ENCODE results near the gene SH3BP4.

The SH3BP4 gene

DNA sequence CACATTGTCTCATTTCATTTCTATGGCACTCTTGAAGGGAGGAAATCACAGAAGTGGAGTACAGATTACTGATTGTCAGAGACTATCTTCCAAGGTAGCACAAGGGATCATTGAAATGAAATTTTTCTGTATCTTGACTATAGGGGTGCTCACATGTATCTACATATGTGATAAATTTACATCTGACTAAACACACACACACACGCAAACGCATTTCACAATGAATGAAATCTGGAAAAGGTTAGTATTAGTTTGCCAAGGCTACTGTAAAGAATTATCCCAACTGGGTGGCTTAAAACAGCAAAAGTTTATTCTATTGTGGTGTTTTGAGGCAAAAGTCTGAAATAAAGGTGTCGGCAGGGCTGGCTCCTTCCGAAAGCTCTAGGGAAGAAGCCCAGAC lies 144.6 kb downstream of the SH3BP4 start:
- TF ChIP-seq POLR2AphosphoS5 (IDR thresholded peaks at IDR 0.05; ENCODE audit: low read depth, low read length): no peak
- TF ChIP-seq, protein P1, sequence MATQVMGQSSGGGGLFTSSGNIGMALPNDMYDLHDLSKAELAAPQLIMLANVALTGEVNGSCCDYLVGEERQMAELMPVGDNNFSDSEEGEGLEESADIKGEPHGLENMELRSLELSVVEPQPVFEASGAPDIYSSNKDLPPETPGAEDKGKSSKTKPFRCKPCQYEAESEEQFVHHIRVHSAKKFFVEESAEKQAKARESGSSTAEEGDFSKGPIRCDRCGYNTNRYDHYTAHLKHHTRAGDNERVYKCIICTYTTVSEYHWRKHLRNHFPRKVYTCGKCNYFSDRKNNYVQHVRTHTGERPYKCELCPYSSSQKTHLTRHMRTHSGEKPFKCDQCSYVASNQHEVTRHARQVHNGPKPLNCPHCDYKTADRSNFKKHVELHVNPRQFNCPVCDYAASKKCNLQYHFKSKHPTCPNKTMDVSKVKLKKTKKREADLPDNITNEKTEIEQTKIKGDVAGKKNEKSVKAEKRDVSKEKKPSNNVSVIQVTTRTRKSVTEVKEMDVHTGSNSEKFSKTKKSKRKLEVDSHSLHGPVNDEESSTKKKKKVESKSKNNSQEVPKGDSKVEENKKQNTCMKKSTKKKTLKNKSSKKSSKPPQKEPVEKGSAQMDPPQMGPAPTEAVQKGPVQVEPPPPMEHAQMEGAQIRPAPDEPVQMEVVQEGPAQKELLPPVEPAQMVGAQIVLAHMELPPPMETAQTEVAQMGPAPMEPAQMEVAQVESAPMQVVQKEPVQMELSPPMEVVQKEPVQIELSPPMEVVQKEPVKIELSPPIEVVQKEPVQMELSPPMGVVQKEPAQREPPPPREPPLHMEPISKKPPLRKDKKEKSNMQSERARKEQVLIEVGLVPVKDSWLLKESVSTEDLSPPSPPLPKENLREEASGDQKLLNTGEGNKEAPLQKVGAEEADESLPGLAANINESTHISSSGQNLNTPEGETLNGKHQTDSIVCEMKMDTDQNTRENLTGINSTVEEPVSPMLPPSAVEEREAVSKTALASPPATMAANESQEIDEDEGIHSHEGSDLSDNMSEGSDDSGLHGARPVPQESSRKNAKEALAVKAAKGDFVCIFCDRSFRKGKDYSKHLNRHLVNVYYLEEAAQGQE (IDR thresholded peaks at IDR 0.05; ENCODE audit: insufficient read depth in 1 of 2, low read depth in 2 of 2, low read length in 2 of 2): no peak
- no peak for TF ChIP-seq TAF1 (IDR thresholded peaks at IDR 0.05; ENCODE audit: borderline replicate concordance, insufficient read depth, low read length)
- TF ChIP-seq SIN3A (IDR thresholded peaks at IDR 0.05; ENCODE audit: borderline replicate concordance, insufficient read depth, low read length): no peak
- no peak for TF ChIP-seq FOXP2 (optimal IDR thresholded peaks at IDR 0.05; ENCODE audit: borderline replicate concordance, extremely low read depth, extremely low read length, insufficient read depth)

GRCh38 chr2:235097196-235097595 lies 145.4 kb downstream of the SH3BP4 start:
- no peak for TF ChIP-seq SIN3A (IDR thresholded peaks at IDR 0.05; ENCODE audit: borderline replicate concordance, insufficient read depth, low read length)
- TF ChIP-seq POLR2AphosphoS5 (IDR thresholded peaks at IDR 0.05; ENCODE audit: low read depth, low read length): no peak
- TF ChIP-seq, protein P1 (IDR thresholded peaks at IDR 0.05; ENCODE audit: insufficient read depth in 1 of 2, low read depth in 2 of 2, low read length in 2 of 2): no peak
- no peak for TF ChIP-seq FOXP2 (optimal IDR thresholded peaks at IDR 0.05; ENCODE audit: borderline replicate concordance, extremely low read depth, extremely low read length, insufficient read depth)
- no peak for TF ChIP-seq TAF1 (IDR thresholded peaks at IDR 0.05; ENCODE audit: borderline replicate concordance, insufficient read depth, low read length)

DNA sequence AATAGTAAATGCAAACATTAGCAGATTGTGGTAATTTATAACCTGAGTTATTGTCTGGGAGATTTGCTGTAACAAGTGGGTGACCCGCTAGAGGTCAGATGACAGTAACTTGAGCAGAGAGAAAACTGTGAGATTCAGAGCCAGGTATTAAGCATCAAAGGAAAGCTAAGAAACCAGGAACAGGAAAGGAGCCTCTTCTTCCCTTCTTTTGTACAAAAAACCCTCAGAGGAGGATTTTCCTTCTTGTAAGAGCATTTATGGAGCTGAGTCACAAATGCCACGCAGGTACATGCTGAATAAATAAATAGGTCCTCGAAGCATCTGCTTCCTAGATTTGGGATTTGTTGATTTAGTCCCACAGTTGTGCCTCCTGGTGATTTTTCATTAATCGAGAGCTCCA lies 146.5 kb downstream of the SH3BP4 start:
- TF ChIP-seq POLR2AphosphoS5 (IDR thresholded peaks at IDR 0.05; ENCODE audit: low read depth, low read length): no peak
- TF ChIP-seq TAF1 (IDR thresholded peaks at IDR 0.05; ENCODE audit: borderline replicate concordance, insufficient read depth, low read length): no peak
- TF ChIP-seq FOXP2 (optimal IDR thresholded peaks at IDR 0.05; ENCODE audit: borderline replicate concordance, extremely low read depth, extremely low read length, insufficient read depth): no peak
- TF ChIP-seq, protein P1 (IDR thresholded peaks at IDR 0.05; ENCODE audit: insufficient read depth in 1 of 2, low read depth in 2 of 2, low read length in 2 of 2): no peak
- TF ChIP-seq SIN3A (IDR thresholded peaks at IDR 0.05; ENCODE audit: borderline replicate concordance, insufficient read depth, low read length): no peak

GRCh38 chr2:235098736-235099494 lies 147.1 kb downstream of the SH3BP4 start:
- TF ChIP-seq TAF1 (IDR thresholded peaks at IDR 0.05; ENCODE audit: borderline replicate concordance, insufficient read depth, low read length): no peak
- no peak for TF ChIP-seq FOXP2 (optimal IDR thresholded peaks at IDR 0.05; ENCODE audit: borderline replicate concordance, extremely low read depth, extremely low read length, insufficient read depth)
- no peak for TF ChIP-seq POLR2AphosphoS5 (IDR thresholded peaks at IDR 0.05; ENCODE audit: low read depth, low read length)
- no peak for TF ChIP-seq SIN3A (IDR thresholded peaks at IDR 0.05; ENCODE audit: borderline replicate concordance, insufficient read depth, low read length)
- TF ChIP-seq, protein P1 (IDR thresholded peaks at IDR 0.05; ENCODE audit: insufficient read depth in 1 of 2, low read depth in 2 of 2, low read length in 2 of 2): no peak
